Esophagus squamous epithelium (tissue), 5 donors: Measurements from ENCODE around the gene OR8G5. TPM values are rescaled to one million over a fixed set of nuclear protein-coding genes. Genes with fewer than 3 reads are reported as not detected.

Experiments used
- DNase-seq: peaks from one replicate; lab custom pipeline; 2025; lab: John Stamatoyannopoulos, UW
- H3K27ac ChIP-seq, 4 donors: fragments of 200-600 bp; sonication (generic); one replicate each; pipeline ENCODE4 v1.5.1; 2016 to 2019; ENCODE audit warnings: mild to moderate bottlenecking in 1 of 4
- H3K27me3 ChIP-seq, 4 donors: fragments of 200-600 bp; sonication (generic); 1 replicate in 3 of 4; 2 replicates in 1 of 4; pipeline versions ENCODE4 v1.5.1 to v1.6.0; 2017 to 2021; ENCODE audit warnings: antibody characterized with exemption in 1 of 4
- H3K36me3 ChIP-seq, 3 donors: fragments of 200-600 bp; sonication (generic); one replicate each; pipeline ENCODE4 v1.5.1; 2016 to 2019
- H3K4me1 ChIP-seq, 3 donors: fragments of 200-600 bp; sonication (generic); one replicate each; pipeline ENCODE4 v1.5.1; 2017 to 2019
- H3K4me3 ChIP-seq, 4 donors: fragments of 200-600 bp; sonication (generic); 1 replicate in 3 of 4; 2 replicates in 1 of 4; pipeline ENCODE4 v1.5.1; 2016 to 2019; ENCODE audit warnings: mild to moderate bottlenecking in 2 of 4, moderate library complexity in 1 of 4
- H3K9me3 ChIP-seq, 3 donors: fragments of 200-600 bp; sonication (generic); one replicate each; pipeline ENCODE4 v1.5.1; 2016 to 2019
- POLR2A ChIP-seq, 4 donors: fragments of 450-650 bp; IDR thresholded peaks; one replicate each; pipeline ENCODE4 v1.6.1; 2017; ENCODE audit warnings: antibody characterized with exemption in 4 of 4, mild to moderate bottlenecking in 4 of 4, moderate library complexity in 3 of 4
- WGBS, 2 donors: methylation state at CpG; one replicate each; pipeline ENCODE4 v1.1.5; 2018; 5-methylcytosine and 5-hydroxymethylcytosine counted together
- intact Hi-C: fragments of 100-400 bp; cut with DNase I; formaldehyde crosslinking; loops from one replicate; pipeline ENCODE4 v1.15.0; 2022
- total RNA-seq, 4 donors: library from RNA; depleted of rRNA; stranded (reverse); fragments of >200 nt; gene quantifications; one replicate each; pipeline ENCODE4 v1.1.0, GENCODE V29; 2016
- TF ChIP-seq, protein P1 (sequence below), 6 experiments: fragments of 450-650 bp in 4 of 6; fragments of 200-600 bp in 2 of 6; sonication (generic) in 2 of 6; IDR thresholded peaks; one replicate each; pipeline ENCODE4 v1.5.1; 2016 to 2019; ENCODE audit warnings: antibody characterized with exemption in 6 of 6, mild to moderate bottlenecking in 4 of 6, moderate library complexity in 4 of 6
- donor health status: DM: yes; HTN: yes; CAD: no.

The OR8G5 gene
- total RNA-seq, 4 donors from 2014 or later, result not detected

GRCh38 chr11:124313131-124313530 lies 57.0 kb downstream of the OR8G5 start:
- intact Hi-C loops, result no loop called here
- Histone ChIP-seq H3K4me1 (no peaks in the 10 kb centered on the region), H3K4me3 (no peak overlapping the region), H3K27ac (no peak overlapping the region), H3K36me3 (no peaks in the 10 kb centered on the region), H3K27me3 (no peaks in the 10 kb centered on the region), H3K9me3 (no peaks in the 10 kb centered on the region)
- 78 to 85% methylated on average over 4 of the region's 4 CpGs for WGBS, 2 donors
- TF ChIP-seq, protein P1, sequence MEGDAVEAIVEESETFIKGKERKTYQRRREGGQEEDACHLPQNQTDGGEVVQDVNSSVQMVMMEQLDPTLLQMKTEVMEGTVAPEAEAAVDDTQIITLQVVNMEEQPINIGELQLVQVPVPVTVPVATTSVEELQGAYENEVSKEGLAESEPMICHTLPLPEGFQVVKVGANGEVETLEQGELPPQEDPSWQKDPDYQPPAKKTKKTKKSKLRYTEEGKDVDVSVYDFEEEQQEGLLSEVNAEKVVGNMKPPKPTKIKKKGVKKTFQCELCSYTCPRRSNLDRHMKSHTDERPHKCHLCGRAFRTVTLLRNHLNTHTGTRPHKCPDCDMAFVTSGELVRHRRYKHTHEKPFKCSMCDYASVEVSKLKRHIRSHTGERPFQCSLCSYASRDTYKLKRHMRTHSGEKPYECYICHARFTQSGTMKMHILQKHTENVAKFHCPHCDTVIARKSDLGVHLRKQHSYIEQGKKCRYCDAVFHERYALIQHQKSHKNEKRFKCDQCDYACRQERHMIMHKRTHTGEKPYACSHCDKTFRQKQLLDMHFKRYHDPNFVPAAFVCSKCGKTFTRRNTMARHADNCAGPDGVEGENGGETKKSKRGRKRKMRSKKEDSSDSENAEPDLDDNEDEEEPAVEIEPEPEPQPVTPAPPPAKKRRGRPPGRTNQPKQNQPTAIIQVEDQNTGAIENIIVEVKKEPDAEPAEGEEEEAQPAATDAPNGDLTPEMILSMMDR (IDR thresholded peaks at IDR 0.05), result no peak
- no peak for TF ChIP-seq POLR2A (IDR thresholded peaks at IDR 0.05)
- DNase-seq, result no peak

DNA sequence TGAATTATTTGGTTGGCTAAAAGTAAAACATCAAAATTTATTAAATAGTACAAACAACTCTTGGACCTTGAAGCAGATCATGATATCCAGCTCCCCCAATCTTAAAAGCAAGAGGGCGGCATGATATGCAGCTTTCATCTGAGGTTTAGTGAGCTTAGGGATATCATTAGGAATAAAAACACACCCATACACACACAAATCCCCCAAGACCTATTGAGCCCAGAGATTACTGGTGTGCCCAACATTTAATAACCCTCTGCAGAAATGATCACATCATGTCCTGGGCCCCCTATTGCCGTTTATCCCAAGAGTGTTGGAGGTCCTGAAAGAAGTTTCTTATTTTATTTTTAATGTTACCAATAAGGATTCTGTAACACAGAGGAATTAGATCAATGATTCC lies 57.7 kb downstream of the OR8G5 start, which contains the start of gene OR8D1:
Gene OR8D1 (minus strand): TSS at position 101 of the 400 bp plus-strand sequence. CDS start 3,183 bp downstream, outside the sequence.
- H3K36me3 ChIP-seq, result no peaks in the 10 kb centered on the region
- no peak for DNase-seq
- 82 to 85% methylated on average over 2 of the region's 2 CpGs for WGBS, 2 donors
- H3K27me3 ChIP-seq, result no peaks in the 10 kb centered on the region
- H3K27ac ChIP-seq, result no peak within 1 kb of the TSS
- no peaks in the 10 kb centered on the region for H3K9me3 ChIP-seq
- intact Hi-C loops, result no loop called here
- H3K4me1 ChIP-seq, result no peaks in the 10 kb centered on the region
- TF ChIP-seq POLR2A (IDR thresholded peaks at IDR 0.05), result no peak
- TF ChIP-seq, protein P1 (IDR thresholded peaks at IDR 0.05), result no peak
- no peak within 1 kb of the TSS for H3K4me3 ChIP-seq

DNA sequence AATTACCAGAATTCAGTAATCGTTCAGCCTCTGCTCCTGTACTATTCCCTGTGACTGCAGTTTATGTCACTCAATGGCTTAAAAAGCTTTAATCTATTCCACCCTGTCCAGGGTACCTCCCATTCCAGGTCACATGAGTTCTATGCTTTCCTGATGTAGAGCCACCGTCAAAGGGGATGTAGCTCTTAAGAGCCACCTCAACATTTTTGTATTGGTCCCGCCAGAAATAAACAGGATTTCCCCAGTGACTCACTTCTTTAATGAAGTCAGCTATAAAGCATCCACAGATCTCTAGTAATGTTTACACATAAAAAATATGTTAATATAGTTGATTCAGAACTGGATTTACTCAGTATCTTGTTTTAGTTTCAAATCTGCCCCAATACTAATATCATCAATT lies 58.9 kb downstream of the OR8G5 start:
- no peaks in the 10 kb centered on the region for H3K27me3 ChIP-seq
- DNase-seq, result no peak
- no peaks in the 10 kb centered on the region for H3K4me1 ChIP-seq

More for the DNA sequence above, 58.9 kb downstream of the OR8G5 start:
- Histone ChIP-seq H3K36me3 (no peaks in the 10 kb centered on the region), H3K9me3 (no peaks in the 10 kb centered on the region), H3K4me3 (no peak overlapping the region), H3K27ac (no peak overlapping the region)
- TF ChIP-seq, protein P1 (IDR thresholded peaks at IDR 0.05), result no peak
- TF ChIP-seq POLR2A (IDR thresholded peaks at IDR 0.05), result no peak
- 41 to 46% methylated on average over 3 of the region's 3 CpGs for WGBS, 2 donors
- intact Hi-C loops, result no loop called here

Other genes with a start within 250 kb of the OR8G5 start
- gene OR10G4, start 243.4 kb upstream of the OR8G5 start, total RNA-seq, result not detected
- gene OR10G9, start 233.4 kb upstream of the OR8G5 start, total RNA-seq, result not detected
- gene OR10G8, start 229.6 kb upstream of the OR8G5 start, total RNA-seq, result not detected
- not detected for gene OR10G7, start 215.1 kb upstream of the OR8G5 start, total RNA-seq
- 10 to 100 TPM in 2 of 4 donors, 1 to 10 TPM in 2; 2.7 to 19.8 (median 12.1) TPM for gene VWA5A, start 140.9 kb upstream of the OR8G5 start, total RNA-seq
- gene OR10D3, start 73.0 kb upstream of the OR8G5 start, total RNA-seq, result not detected
- gene OR8G1, start 15.3 kb upstream of the OR8G5 start, total RNA-seq, result not detected
- not detected for gene OR8D1, start 57.6 kb downstream of the OR8G5 start, total RNA-seq
- not detected for gene OR8D2, start 63.8 kb downstream of the OR8G5 start, total RNA-seq
- gene OR8B2, start 128.1 kb downstream of the OR8G5 start, total RNA-seq, result not detected
- not detected for gene OR8B3, start 142.6 kb downstream of the OR8G5 start, total RNA-seq
- gene OR8B4, start 168.5 kb downstream of the OR8G5 start, total RNA-seq, result not detected
- not detected for gene OR8B8, start 189.3 kb downstream of the OR8G5 start, total RNA-seq